Activated CD4-positive, alpha-beta T cell treated with anti-CD3 and anti-CD28 coated beads, Interleukin-2, amount 10 ng/mL, durations not matched to agents 24 days and 14 days (primary cell): ENCODE results near the gene HAUS8. TPM values are rescaled to one million over a fixed set of nuclear protein-coding genes. Genes with fewer than 3 reads are reported as not detected.

ENCODE experiments used
- DNase-seq: peaks from one replicate; pipeline ENCODE4 v3.0.0; 2022
- H3K27ac Mint-ChIP-seq: one replicate; pipeline ENCODE4 v1.8.0; 2022; ENCODE audit warnings: mild to moderate bottlenecking, mixed read lengths
- H3K27me3 Mint-ChIP-seq: one replicate; pipeline ENCODE4 v1.8.0; 2022; ENCODE audit warnings: mixed read lengths
- H3K36me3 Mint-ChIP-seq: one replicate; pipeline ENCODE4 v1.8.0; 2022; ENCODE audit warnings: low read depth, mild to moderate bottlenecking, mixed read lengths
- H3K4me1 Mint-ChIP-seq: one replicate; pipeline ENCODE4 v1.8.0; 2021; ENCODE audit warnings: mixed read lengths
- H3K4me3 Mint-ChIP-seq: one replicate; pipeline ENCODE4 v1.8.0; 2022; ENCODE audit warnings: mild to moderate bottlenecking, moderate library complexity, mixed read lengths
- H3K9me3 Mint-ChIP-seq: one replicate; pipeline ENCODE4 v1.8.0; 2021; ENCODE audit warnings: mixed read lengths
- intact Hi-C: fragments of 100-400 bp; cut with micrococcal nuclease; formaldehyde crosslinking; loops from one replicate; pipeline ENCODE4 v1.15.1; 2023
- total RNA-seq: library from RNA; stranded (reverse); gene quantifications from 2 replicates; pipeline ENCODE4 v1.2.3, GENCODE V29; 2022

HAUS8 gene
- total RNA-seq, 1 donor from 2014 or later: 32.5 TPM

GRCh38 chr19:17049711-17050280 is 25.5 kb downstream of the HAUS8 start:
- H3K9me3 Mint-ChIP-seq: no peaks in the 10 kb centered on the region
- H3K4me3 Mint-ChIP-seq: no peak overlapping the region
- no peaks in the 10 kb centered on the region for H3K27me3 Mint-ChIP-seq
- no peak for DNase-seq
- H3K36me3 Mint-ChIP-seq: peaks cover 30% of the 10 kb centered on the region
- H3K27ac Mint-ChIP-seq: no peak overlapping the region
- intact Hi-C loops: loop anchor here (5.0 kb wide), 1 partner anchor 277 kb away; no protein-coding TSS in a partner anchor
- no peaks in the 10 kb centered on the region for H3K4me1 Mint-ChIP-seq

- no peak overlapping the region for H3K27ac Mint-ChIP-seq
- DNase-seq: no peak
- peaks cover 25% of the 10 kb centered on the region for H3K36me3 Mint-ChIP-seq
- intact Hi-C loops: no loop called here
- H3K9me3 Mint-ChIP-seq: no peaks in the 10 kb centered on the region
- no peak overlapping the region for H3K4me3 Mint-ChIP-seq
- H3K4me1 Mint-ChIP-seq: no peaks in the 10 kb centered on the region
- no peaks in the 10 kb centered on the region for H3K27me3 Mint-ChIP-seq
Observed at GRCh38 chr19:17048885-17049453, 26.3 kb downstream of the HAUS8 start.

- intact Hi-C loops: no loop called here
- H3K27me3 Mint-ChIP-seq: peaks cover 2% of the 10 kb centered on the region
- no peak overlapping the region for H3K27ac Mint-ChIP-seq
- no peaks in the 10 kb centered on the region for H3K4me1 Mint-ChIP-seq
- no peaks in the 10 kb centered on the region for H3K9me3 Mint-ChIP-seq
- H3K4me3 Mint-ChIP-seq: no peak overlapping the region
- H3K36me3 Mint-ChIP-seq: peaks cover 10% of the 10 kb centered on the region
- no peak for DNase-seq
Observed at GRCh38 chr19:17045907-17046502, 29.2 kb downstream of the HAUS8 start.

- intact Hi-C loops: no loop called here
- no peak for DNase-seq
- Mint-ChIP-seq H3K4me1 (no peaks in the 10 kb centered on the region), H3K36me3 (peaks cover 5% of the 10 kb centered on the region), H3K27me3 (peaks cover 2% of the 10 kb centered on the region), H3K4me3 (no peak overlapping the region), H3K9me3 (no peaks in the 10 kb centered on the region), H3K27ac (no peak overlapping the region)
Observed at GRCh38 chr19:17043744-17044143, 31.5 kb downstream of the HAUS8 start.

- no peak overlapping the region for H3K27ac Mint-ChIP-seq
- H3K9me3 Mint-ChIP-seq: no peaks in the 10 kb centered on the region
- DNase-seq: no peak
- H3K4me3 Mint-ChIP-seq: no peak overlapping the region
- H3K36me3 Mint-ChIP-seq: no peaks in the 10 kb centered on the region
- H3K27me3 Mint-ChIP-seq: peaks cover 2% of the 10 kb centered on the region
- no peaks in the 10 kb centered on the region for H3K4me1 Mint-ChIP-seq
- intact Hi-C loops: no loop called here
Observed at GRCh38 chr19:17041976-17042375, 33.3 kb downstream of the HAUS8 start.

- Mint-ChIP-seq H3K27ac (no peak overlapping the region), H3K27me3 (peaks cover 2% of the 10 kb centered on the region)
Observed at GRCh38 chr19:17037966-17038500, 37.2 kb downstream of the HAUS8 start.

GRCh38 chr19:17037184-17037583 is 38.1 kb downstream of the HAUS8 start:
- intact Hi-C loops: no loop called here
- DNase-seq: no peak
- Mint-ChIP-seq H3K36me3 (no peaks in the 10 kb centered on the region), H3K27me3 (peaks cover 6% of the 10 kb centered on the region), H3K4me1 (no peaks in the 10 kb centered on the region), H3K4me3 (no peak overlapping the region), H3K27ac (no peak overlapping the region), H3K9me3 (no peaks in the 10 kb centered on the region)

More at GRCh38 chr19:17037966-17038500, 37.2 kb downstream of the HAUS8 start:
- intact Hi-C loops: no loop called here
- Mint-ChIP-seq H3K4me3 (no peak overlapping the region), H3K4me1 (no peaks in the 10 kb centered on the region), H3K9me3 (no peaks in the 10 kb centered on the region), H3K36me3 (no peaks in the 10 kb centered on the region)
- no peak for DNase-seq

DNA sequence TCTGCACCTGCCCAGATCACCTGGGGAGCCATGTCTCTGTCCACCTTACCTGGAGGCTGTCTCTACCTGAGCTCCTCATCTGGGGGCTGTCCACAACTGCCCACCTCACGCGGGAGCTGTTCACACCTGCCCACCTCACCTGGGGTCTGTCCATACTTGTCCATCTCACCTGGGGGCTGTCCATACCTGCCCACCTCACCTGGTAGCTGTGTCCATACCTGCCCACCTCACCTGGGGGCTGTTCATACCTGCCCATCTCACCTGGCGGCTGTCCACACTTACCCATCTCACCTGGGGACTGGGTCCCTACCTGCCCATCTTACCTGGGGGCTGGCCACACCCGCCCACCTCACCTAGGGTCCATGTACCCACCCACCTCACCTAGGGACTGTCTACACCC is 38.6 kb downstream of the HAUS8 start:
- Mint-ChIP-seq H3K9me3 (no peaks in the 10 kb centered on the region), H3K4me1 (no peaks in the 10 kb centered on the region), H3K36me3 (no peaks in the 10 kb centered on the region), H3K27ac (no peak overlapping the region), H3K4me3 (no peak overlapping the region), H3K27me3 (peaks cover 3% of the 10 kb centered on the region)
- no peak for DNase-seq
- intact Hi-C loops: no loop called here

- Mint-ChIP-seq H3K4me1 (no peaks in the 10 kb centered on the region), H3K27ac (no peak overlapping the region), H3K4me3 (no peak overlapping the region), H3K36me3 (no peaks in the 10 kb centered on the region), H3K9me3 (no peaks in the 10 kb centered on the region), H3K27me3 (peaks cover 3% of the 10 kb centered on the region)
- DNase-seq: no peak
- intact Hi-C loops: no loop called here
Observed at GRCh38 chr19:17035842-17036424, 39.3 kb downstream of the HAUS8 start.

GRCh38 chr19:17031741-17032140 is 43.5 kb downstream of the HAUS8 start:
- no peaks in the 10 kb centered on the region for H3K36me3 Mint-ChIP-seq
- peaks cover 20% of the 10 kb centered on the region for H3K27me3 Mint-ChIP-seq
- no peak for DNase-seq
- H3K27ac Mint-ChIP-seq: no peak overlapping the region
- H3K9me3 Mint-ChIP-seq: no peaks in the 10 kb centered on the region
- intact Hi-C loops: no loop called here
- no peaks in the 10 kb centered on the region for H3K4me1 Mint-ChIP-seq
- H3K4me3 Mint-ChIP-seq: no peak overlapping the region

- Mint-ChIP-seq H3K4me1 (peaks cover 2% of the 10 kb centered on the region), H3K27ac (no peak overlapping the region), H3K4me3 (no peak overlapping the region), H3K36me3 (peaks cover 2% of the 10 kb centered on the region), H3K9me3 (peaks cover 3% of the 10 kb centered on the region), H3K27me3 (peaks cover 44% of the 10 kb centered on the region)
- intact Hi-C loops: no loop called here
- DNase-seq: no peak
Observed at GRCh38 chr19:17027535-17027975, 47.7 kb downstream of the HAUS8 start.

- Mint-ChIP-seq H3K4me3 (peak within 1 kb of the TSS; percentile 28), H3K4me1 (peaks cover 2% of the 10 kb centered on the region), H3K9me3 (peaks cover 3% of the 10 kb centered on the region), H3K27me3 (peaks cover 42% of the 10 kb centered on the region), H3K27ac (no peak within 1 kb of the TSS), H3K36me3 (peaks cover 2% of the 10 kb centered on the region)
- intact Hi-C loops: no loop called here
- DNase-seq: no peak
Observed at GRCh38 chr19:17026706-17027534, 48.3 kb downstream of the HAUS8 start, which contains the start of gene CPAMD8. Gene CPAMD8 (minus strand): TSS chr19:17026810. CDS start chr19:17026642, 168 bp downstream.

DNA sequence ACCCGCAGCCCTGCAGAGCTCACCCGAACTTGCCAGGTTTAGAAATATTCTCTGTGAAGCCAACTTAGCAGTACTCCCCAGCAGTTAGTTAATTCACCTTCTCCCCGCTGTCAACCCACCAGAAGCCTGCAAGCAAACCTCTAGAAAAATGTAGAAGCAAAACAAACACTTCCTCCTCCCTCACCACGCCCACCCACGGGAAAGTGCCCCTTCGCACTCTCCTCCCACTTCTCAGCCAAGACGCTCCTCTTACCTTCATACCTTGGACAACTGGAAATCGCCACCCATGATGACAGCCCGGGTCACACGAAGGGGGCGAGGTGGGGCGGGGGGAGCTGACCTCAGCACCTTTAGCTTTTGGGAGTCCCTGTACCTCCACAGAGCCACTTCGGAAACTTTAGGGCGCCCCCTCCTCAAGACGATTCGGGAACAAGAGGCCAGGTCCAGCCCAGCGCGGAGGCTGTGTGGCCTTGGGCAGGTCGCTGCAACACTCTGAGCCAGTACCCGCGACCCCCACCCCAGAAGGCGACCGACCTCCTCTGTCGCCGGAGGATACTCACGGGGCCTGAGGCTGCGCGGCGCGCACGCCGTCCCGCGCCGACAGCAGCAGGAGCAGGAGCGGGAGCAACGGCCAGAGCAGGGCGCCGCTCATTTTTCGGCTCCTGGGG is 49.1 kb downstream of the HAUS8 start:
- Mint-ChIP-seq H3K4me3 (peak overlapping the region; percentile 28), H3K27me3 (peaks cover 42% of the 10 kb centered on the region)

More for the DNA sequence above, 49.1 kb downstream of the HAUS8 start:
- H3K36me3 Mint-ChIP-seq: peaks cover 2% of the 10 kb centered on the region
- no peak for DNase-seq
- peaks cover 2% of the 10 kb centered on the region for H3K4me1 Mint-ChIP-seq
- H3K9me3 Mint-ChIP-seq: peaks cover 3% of the 10 kb centered on the region
- H3K27ac Mint-ChIP-seq: no peak overlapping the region
- intact Hi-C loops: no loop called here
